Astrocyte (in vitro differentiated cells and primary cell): ENCODE measurements around the gene CD300A. TPM values are rescaled to one million over a fixed set of nuclear protein-coding genes. Genes with fewer than 3 reads are reported as not detected.

ENCODE experiments used
- DNase-seq: peaks from one replicate; pipeline ENCODE4 v3.0.0-alpha.2; 2010; ENCODE audit warnings: low read depth
- FAIRE-seq: peaks from 2 replicates; lab custom pipeline; 2011; peaks lifted over from hg19 to GRCh38; lab: Jason Lieb, UNC
- H2AFZ ChIP-seq: 2 replicates; pipeline ENCODE4 v1.6.0; 2012; ENCODE audit warnings: low read depth, low read length, inconsistent platforms
- H3K27ac ChIP-seq: 2 replicates; pipeline ENCODE4 v1.5.1; 2011; ENCODE audit warnings: low read depth, low read length, inconsistent platforms
- H3K27me3 ChIP-seq: 2 replicates; pipeline ENCODE4 v1.6.0; 2011; ENCODE audit warnings: low read length, inconsistent platforms; ENCODE audit not compliant: insufficient read depth
- H3K36me3 ChIP-seq: 2 replicates; pipeline ENCODE4 v1.5.1; 2011; ENCODE audit warnings: low read length, inconsistent platforms; ENCODE audit not compliant: insufficient read depth
- H3K4me1 ChIP-seq: 2 replicates; pipeline ENCODE4 v1.5.1; 2011; ENCODE audit warnings: low read length, inconsistent platforms; ENCODE audit not compliant: insufficient read depth
- H3K4me2 ChIP-seq: 2 replicates; pipeline ENCODE4 v1.6.0; 2012; ENCODE audit warnings: low read length, inconsistent platforms
- H3K4me3 ChIP-seq: 2 replicates; pipeline ENCODE4 v1.5.1; 2011; ENCODE audit warnings: low read depth, mild to moderate bottlenecking, low read length, inconsistent platforms; ENCODE audit not compliant: insufficient read depth
- H3K79me2 ChIP-seq: 2 replicates; pipeline ENCODE4 v1.6.0; 2012; ENCODE audit warnings: mild to moderate bottlenecking, low read length, inconsistent platforms; ENCODE audit not compliant: insufficient read depth
- H3K9ac ChIP-seq: 2 replicates; pipeline ENCODE4 v1.6.0; 2012; ENCODE audit warnings: mild to moderate bottlenecking, low read length, inconsistent platforms
- H3K9me3 ChIP-seq: 2 replicates; pipeline ENCODE4 v1.5.1; 2012; ENCODE audit warnings: low read depth, mild to moderate bottlenecking, low read length, inconsistent platforms; ENCODE audit not compliant: insufficient read depth
- H4K20me1 ChIP-seq: 2 replicates; pipeline ENCODE4 v1.6.0; 2012; ENCODE audit warnings: low read length, inconsistent platforms; ENCODE audit not compliant: insufficient read depth
- H3K27ac Mint-ChIP-seq: one replicate; pipeline ENCODE4 v1.8.0; 2021; ENCODE audit warnings: mild to moderate bottlenecking, mixed read lengths; ENCODE audit not compliant: unreplicated experiment
- H3K27me3 Mint-ChIP-seq: one replicate; pipeline ENCODE4 v1.8.0; 2021; ENCODE audit warnings: low read depth, mixed read lengths; ENCODE audit not compliant: unreplicated experiment
- H3K36me3 Mint-ChIP-seq: one replicate; pipeline ENCODE4 v1.8.0; 2021; ENCODE audit warnings: low read depth, mixed read lengths; ENCODE audit not compliant: unreplicated experiment
- H3K4me1 Mint-ChIP-seq: one replicate; pipeline ENCODE4 v1.8.0; 2021; ENCODE audit warnings: low read depth, mixed read lengths; ENCODE audit not compliant: unreplicated experiment
- H3K4me3 Mint-ChIP-seq: one replicate; pipeline ENCODE4 v1.8.0; 2021; ENCODE audit warnings: mild to moderate bottlenecking, moderate library complexity, mixed read lengths; ENCODE audit not compliant: unreplicated experiment
- H3K9me3 Mint-ChIP-seq: one replicate; pipeline ENCODE4 v1.8.0; 2021; ENCODE audit warnings: mild to moderate bottlenecking, mixed read lengths; ENCODE audit not compliant: unreplicated experiment
- EZH2 ChIP-seq: IDR thresholded peaks from 2 replicates; pipeline ENCODE4 v1.6.1; 2012; ENCODE audit warnings: mild to moderate bottlenecking, low read length, inconsistent platforms; ENCODE audit not compliant: insufficient read depth
- total RNA-seq: library from RNA; stranded (reverse); gene quantifications from 2 replicates; pipeline ENCODE4 v1.2.1, GENCODE V29; 2021
- TF ChIP-seq, protein P1 (sequence below): IDR thresholded peaks from 2 replicates; pipeline ENCODE4 v1.5.1; 2011; ENCODE audit warnings: low read depth, mild to moderate bottlenecking, inconsistent platforms, low read length, moderate library complexity; ENCODE audit not compliant: insufficient read depth

Gene CD300A
- total RNA-seq, 1 donor from 2014 or later: not detected

DNA sequence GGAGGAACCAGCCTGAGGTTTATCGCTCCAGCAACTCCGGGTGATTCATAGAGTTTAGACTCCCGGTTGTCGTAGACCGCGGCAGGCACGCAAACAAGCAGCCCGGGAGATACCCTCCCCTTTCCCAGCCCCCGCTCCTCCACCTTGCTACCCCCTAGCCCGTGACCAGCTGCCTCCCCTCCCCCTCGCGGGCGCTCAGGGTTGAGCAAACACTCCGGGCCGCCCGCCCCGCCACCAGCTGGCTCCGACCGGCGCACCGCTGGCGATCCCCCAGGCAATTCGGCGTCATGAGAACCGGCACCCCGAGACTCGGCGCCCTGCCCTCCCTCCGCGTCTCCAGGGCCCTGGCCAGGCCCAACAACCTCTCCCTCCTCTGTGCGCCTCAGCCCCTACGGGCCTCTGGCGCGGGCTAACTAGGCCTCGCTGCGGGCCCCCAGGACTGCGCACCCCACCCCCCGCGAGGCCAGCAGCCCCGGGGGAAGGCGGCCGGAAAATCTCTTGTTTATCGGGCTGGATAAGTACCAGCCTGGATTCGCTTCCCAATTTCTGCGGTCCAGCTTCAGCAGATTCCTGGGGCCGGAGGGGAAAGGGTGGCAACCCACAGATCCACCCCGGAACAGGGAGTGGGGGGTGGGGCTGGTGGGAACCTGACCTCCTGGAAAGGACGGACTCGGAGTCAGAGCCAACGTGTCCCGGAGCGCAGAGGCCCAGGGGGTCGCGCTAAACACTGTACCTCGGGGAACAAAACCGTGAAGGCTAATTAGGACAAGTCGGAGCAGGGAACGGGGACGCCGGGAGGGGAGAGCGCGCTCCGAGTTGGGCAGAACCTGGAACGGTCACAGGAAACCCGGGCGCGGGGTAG is 35.5 kb upstream of the CD300A start:
- H3K9me3 Mint-ChIP-seq: no peaks in the 10 kb centered on the region
- Histone ChIP-seq H3K9ac (peak overlapping the region; percentile 73), H2AFZ (peak overlapping the region; percentile 81), H3K4me3 (peak overlapping the region; percentile 52), H3K4me1 (peaks cover 18% of the 10 kb centered on the region), H3K79me2 (no peaks in the 10 kb centered on the region), H3K36me3 (no peaks in the 10 kb centered on the region), H4K20me1 (peaks cover 5% of the 10 kb centered on the region), H3K9me3 (no peaks in the 10 kb centered on the region), H3K27me3 (peaks cover 17% of the 10 kb centered on the region), H3K4me2 (peak overlapping the region; percentile 90), H3K27ac (peak overlapping the region; percentile 57)
- H3K4me3 Mint-ChIP-seq: peak overlapping the region; percentile 93
- TF ChIP-seq, protein P1, sequence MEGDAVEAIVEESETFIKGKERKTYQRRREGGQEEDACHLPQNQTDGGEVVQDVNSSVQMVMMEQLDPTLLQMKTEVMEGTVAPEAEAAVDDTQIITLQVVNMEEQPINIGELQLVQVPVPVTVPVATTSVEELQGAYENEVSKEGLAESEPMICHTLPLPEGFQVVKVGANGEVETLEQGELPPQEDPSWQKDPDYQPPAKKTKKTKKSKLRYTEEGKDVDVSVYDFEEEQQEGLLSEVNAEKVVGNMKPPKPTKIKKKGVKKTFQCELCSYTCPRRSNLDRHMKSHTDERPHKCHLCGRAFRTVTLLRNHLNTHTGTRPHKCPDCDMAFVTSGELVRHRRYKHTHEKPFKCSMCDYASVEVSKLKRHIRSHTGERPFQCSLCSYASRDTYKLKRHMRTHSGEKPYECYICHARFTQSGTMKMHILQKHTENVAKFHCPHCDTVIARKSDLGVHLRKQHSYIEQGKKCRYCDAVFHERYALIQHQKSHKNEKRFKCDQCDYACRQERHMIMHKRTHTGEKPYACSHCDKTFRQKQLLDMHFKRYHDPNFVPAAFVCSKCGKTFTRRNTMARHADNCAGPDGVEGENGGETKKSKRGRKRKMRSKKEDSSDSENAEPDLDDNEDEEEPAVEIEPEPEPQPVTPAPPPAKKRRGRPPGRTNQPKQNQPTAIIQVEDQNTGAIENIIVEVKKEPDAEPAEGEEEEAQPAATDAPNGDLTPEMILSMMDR: no peak
- peak; percentile 10 for TF ChIP-seq EZH2
- peaks cover 9% of the 10 kb centered on the region for H3K36me3 Mint-ChIP-seq
- peaks cover 2% of the 10 kb centered on the region for H3K27me3 Mint-ChIP-seq
- no peak for FAIRE-seq
- H3K27ac Mint-ChIP-seq: peak overlapping the region; percentile 98
- DNase-seq: peak; percentile 82
- H3K4me1 Mint-ChIP-seq: peaks cover 33% of the 10 kb centered on the region

DNA sequence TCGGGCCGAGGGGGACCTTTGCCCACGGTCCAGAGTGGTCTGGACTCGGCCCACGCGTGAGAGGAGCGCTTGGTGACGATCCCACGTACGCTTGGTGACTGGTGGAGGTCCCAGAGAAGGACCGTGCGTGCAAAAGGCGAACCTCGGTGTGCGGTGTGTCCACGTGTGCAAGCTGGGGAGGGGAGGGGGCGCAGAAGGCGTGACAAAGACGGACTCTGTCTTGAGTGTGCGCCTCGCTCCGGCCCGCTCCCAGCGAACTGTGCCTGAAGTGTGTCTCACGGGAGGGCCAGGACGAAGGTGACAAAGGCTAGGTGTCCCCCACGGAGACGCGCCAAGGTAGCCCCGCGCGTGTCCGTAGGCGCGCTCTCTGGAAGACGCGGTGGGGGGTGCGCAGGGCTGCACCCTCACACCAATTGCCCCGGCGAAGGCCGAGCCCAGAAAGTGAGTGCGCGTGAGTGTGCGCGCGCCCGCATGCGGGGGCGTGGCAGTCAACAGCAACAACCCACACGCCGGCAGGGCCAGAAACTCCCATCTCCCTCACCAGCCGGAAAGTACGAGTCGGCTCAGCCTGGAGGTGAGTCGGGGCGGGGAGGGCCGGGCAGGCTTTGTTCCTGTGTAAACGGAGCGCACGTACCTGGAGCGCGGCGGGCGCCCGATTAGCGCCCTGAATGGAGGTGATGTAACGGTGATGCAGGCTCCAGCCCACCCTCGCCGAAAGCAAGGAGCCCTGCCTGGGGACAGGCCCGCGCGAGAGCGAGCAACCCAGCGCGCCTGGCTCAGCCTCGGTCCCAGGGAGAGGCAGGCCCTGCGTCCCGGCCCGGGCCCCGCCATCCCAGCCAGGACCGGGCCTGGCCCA is 34.6 kb upstream of the CD300A start, which contains the start of gene GPRC5C:
Gene GPRC5C, plus strand, starts transcription at position 521 of the 856 bp plus-strand sequence. CDS start 7,689 bp downstream, outside the sequence.
- peaks cover 18% of the 10 kb centered on the region for H3K4me1 ChIP-seq
- no peaks in the 10 kb centered on the region for H3K9me3 ChIP-seq
- H3K79me2 ChIP-seq: no peaks in the 10 kb centered on the region
- Mint-ChIP-seq H3K36me3 (peaks cover 4% of the 10 kb centered on the region), H3K4me3 (peak within 1 kb of the TSS; percentile 93), H3K27ac (peak within 1 kb of the TSS; percentile 98), H3K4me1 (peaks cover 32% of the 10 kb centered on the region), H3K27me3 (peaks cover 2% of the 10 kb centered on the region), H3K9me3 (no peaks in the 10 kb centered on the region)
- peak within 1 kb of the TSS; percentile 57 for H3K27ac ChIP-seq
- no peak for FAIRE-seq
- H3K36me3 ChIP-seq: no peaks in the 10 kb centered on the region
- peaks cover 14% of the 10 kb centered on the region for H3K27me3 ChIP-seq
- peak within 1 kb of the TSS; percentile 90 for H3K4me2 ChIP-seq
- TF ChIP-seq, protein P1: no peak
- TF ChIP-seq EZH2: peak; percentile 68
- peak within 1 kb of the TSS; percentile 81 for H2AFZ ChIP-seq
- peaks cover 5% of the 10 kb centered on the region for H4K20me1 ChIP-seq
- H3K4me3 ChIP-seq: peak within 1 kb of the TSS; percentile 52
- H3K9ac ChIP-seq: peak within 1 kb of the TSS; percentile 73
- DNase-seq: peak; percentile 33
